AG04450 (cell line): Measurements from ENCODE around the gene IFNL1. TPM values are rescaled to one million over a fixed set of nuclear protein-coding genes. Genes with fewer than 3 reads are reported as not detected.
"Not testable (repeated sequence)": the region's sequence is repeated elsewhere in the genome, so short reads cannot be mapped to it uniquely, and the experiment has no call there.

Experiments used
- CTCF ChIA-PET: fragments of 300-600, 350-600 bp; formaldehyde crosslinking; extraction: SDS; loops from one replicate; lab custom pipeline; 2022; ENCODE audit warnings: antibody characterized with exemption, inconsistent platforms; lab: Charles Lee
- POLR2A ChIA-PET: fragments of 350-600 bp; formaldehyde crosslinking; extraction: SDS; loops from one replicate; lab custom pipeline; 2021; ENCODE audit warnings: antibody characterized with exemption, inconsistent platforms; lab: Yijun Ruan, JAX
- DNase-seq: peaks from one replicate; pipeline ENCODE4 v3.0.0-alpha.2; 2011; ENCODE audit warnings: low read depth, low spot score
- H3K27ac ChIP-seq: one replicate; pipeline ENCODE4 v1.5.1; 2012; ENCODE audit warnings: low read depth, low read length, control low read depth
- H3K27me3 ChIP-seq: one replicate; pipeline ENCODE4 v1.6.0; 2012; ENCODE audit warnings: low read length; ENCODE audit not compliant: control insufficient read depth, insufficient read depth
- H3K4me3 ChIP-seq: 2 replicates; pipeline ENCODE4 v1.5.1; 2011; ENCODE audit warnings: mild to moderate bottlenecking, low read depth, low read length, control low read depth
- H3K9me3 ChIP-seq: 2 replicates; pipeline ENCODE4 v1.5.1; 2012; ENCODE audit warnings: low read length; ENCODE audit not compliant: control insufficient read depth, insufficient read depth
- CTCF ChIP-seq: IDR thresholded peaks from 2 replicates; pipeline ENCODE4 v1.5.1; 2011; ENCODE audit warnings: low read depth, low read length, control low read depth, inconsistent platforms
- polyA plus RNA-seq: library from polyadenylated mRNA; depleted of rRNA; stranded (reverse); fragments of >200 nt; gene quantifications from 2 replicates; pipeline ENCODE4 v1.2.3, GENCODE V29; 2011

Gene IFNL1
- polyA plus RNA-seq, 1 experiment, result not detected

- CTCF ChIA-PET, result interaction anchor here (1.1 to 7.1 kb wide), 3 partner anchors 208 to 355 kb away, joined by 3 to 91 read pairs (median 4); no protein-coding TSS in a partner anchor
- no peaks in the 10 kb centered on the region for H3K9me3 ChIP-seq
- no peak overlapping the region for H3K4me3 ChIP-seq
- POLR2A ChIA-PET, result no interaction called here
- peaks cover 8% of the 10 kb centered on the region for H3K27me3 ChIP-seq
- no peak for TF ChIP-seq CTCF
- DNase-seq, result no peak
- H3K27ac ChIP-seq, result no peak overlapping the region
These were observed 33.7 kb downstream of the IFNL1 start for GRCh38 chr19:39329948-39330347.

GRCh38 chr19:39332293-39332692, 36.1 kb downstream of the IFNL1 start:
- Histone ChIP-seq H3K27ac (no peak overlapping the region), H3K9me3 (no peaks in the 10 kb centered on the region), H3K27me3 (peaks cover 8% of the 10 kb centered on the region), H3K4me3 (no peak overlapping the region)
- ChIA-PET POLR2A (no interaction called here), CTCF (interaction anchor here (0.6 to 7.1 kb wide), 3 partner anchors 210 to 1198 kb away, joined by 3 to 91 read pairs (median 3); no protein-coding TSS in a partner anchor)
- no peak for DNase-seq
- TF ChIP-seq CTCF, result no peak

GRCh38 chr19:39332738-39333137, 36.5 kb downstream of the IFNL1 start:
- H3K9me3 ChIP-seq, H3K27ac ChIP-seq, H3K27me3 ChIP-seq, POLR2A ChIA-PET, H3K4me3 ChIP-seq, DNase-seq: not testable (repeated sequence)
- CTCF ChIA-PET, result interaction anchor here (1.2 kb wide), 1 partner anchor 210 kb away, joined by 3 read pairs; no protein-coding TSS in a partner anchor

GRCh38 chr19:39333507-39333906, 37.3 kb downstream of the IFNL1 start:
- no peak for TF ChIP-seq CTCF

GRCh38 chr19:39334444-39334976, 38.3 kb downstream of the IFNL1 start:
- POLR2A ChIA-PET, result no interaction called here
- no peak overlapping the region for H3K27ac ChIP-seq
- no peaks in the 10 kb centered on the region for H3K9me3 ChIP-seq
- H3K27me3 ChIP-seq, result peaks cover 5% of the 10 kb centered on the region
- DNase-seq, result no peak
- no peak for TF ChIP-seq CTCF
- CTCF ChIA-PET, result interaction anchor here (0.8 kb wide), 1 partner anchor 224 kb away, joined by 3 read pairs; no protein-coding TSS in a partner anchor
- H3K4me3 ChIP-seq, result no peak overlapping the region

More at GRCh38 chr19:39333507-39333906, 37.3 kb downstream of the IFNL1 start:
- Histone ChIP-seq H3K9me3 (no peaks in the 10 kb centered on the region), H3K4me3 (no peak overlapping the region), H3K27ac (no peak overlapping the region), H3K27me3 (peaks cover 8% of the 10 kb centered on the region)
- CTCF ChIA-PET, result interaction anchor here (1.2 kb wide), 1 partner anchor 211 kb away, joined by 3 read pairs; no protein-coding TSS in a partner anchor
- POLR2A ChIA-PET, result no interaction called here
- no peak for DNase-seq
